Measurements from ENCODE around the gene TBC1D3B.

GRCh38 chr17:36196131-36196486, 19.7 kb upstream of the TBC1D3B start:
- no peak for TF ChIP-seq CTCF (IDR thresholded peaks at IDR 0.05)
- TF ChIP-seq POLR2AphosphoS5 (IDR thresholded peaks at IDR 0.05): no peak

Data from esophagus muscularis mucosa (tissue), 3 donors.